GM23248 (cell line): ENCODE measurements around the gene ARMC10.
"Not testable (repeated sequence)": the region's sequence is repeated elsewhere in the genome, so short reads cannot be mapped to it uniquely, and the experiment has no call there.

Experiments
- EZH2 ChIP-seq: fragments of 200-600 bp; sonication (generic); IDR thresholded peaks from 2 replicates; pipeline ENCODE4 v1.6.1; 2018; ENCODE audit warnings: antibody characterized with exemption, mild to moderate bottlenecking; ENCODE audit not compliant: insufficient read depth, poor library complexity, severe bottlenecking
- EZH2phosphoT487 ChIP-seq: fragments of 200-600 bp; sonication (generic); IDR thresholded peaks from 2 replicates; pipeline ENCODE4 v1.6.1; 2018; ENCODE audit warnings: antibody characterized with exemption, moderate library complexity, mild to moderate bottlenecking, low read depth; ENCODE audit not compliant: insufficient read depth

DNA sequence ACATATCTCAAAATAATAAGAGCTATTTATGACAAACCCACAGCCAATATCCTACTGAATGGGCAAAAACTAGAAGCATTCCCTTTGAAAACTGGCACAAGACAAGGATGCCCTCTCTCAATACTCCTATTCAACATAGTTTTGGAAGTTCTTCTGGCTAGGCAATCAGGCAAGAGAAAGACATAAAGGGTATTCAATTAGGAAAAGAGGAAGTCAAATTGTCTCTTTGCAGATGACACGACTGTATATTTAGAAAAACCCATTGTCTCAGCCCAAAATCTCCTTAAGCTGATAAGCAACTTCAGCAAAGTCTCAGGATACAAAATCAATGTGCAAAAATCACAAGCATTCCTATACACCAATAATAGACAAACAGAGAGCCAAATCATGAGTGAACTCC lies 33.1 kb upstream of the ARMC10 start:
- TF ChIP-seq EZH2, EZH2phosphoT487: not testable (repeated sequence)
